Measurements from ENCODE around the gene SPATA24. TPM values are rescaled to one million over a fixed set of nuclear protein-coding genes. Genes with fewer than 3 reads are reported as not detected.

Gene SPATA24
- total and polyA plus RNA-seq, 3 experiments from 2014 or later = 3.6 to 4.2 (median 3.9) TPM

DNA sequence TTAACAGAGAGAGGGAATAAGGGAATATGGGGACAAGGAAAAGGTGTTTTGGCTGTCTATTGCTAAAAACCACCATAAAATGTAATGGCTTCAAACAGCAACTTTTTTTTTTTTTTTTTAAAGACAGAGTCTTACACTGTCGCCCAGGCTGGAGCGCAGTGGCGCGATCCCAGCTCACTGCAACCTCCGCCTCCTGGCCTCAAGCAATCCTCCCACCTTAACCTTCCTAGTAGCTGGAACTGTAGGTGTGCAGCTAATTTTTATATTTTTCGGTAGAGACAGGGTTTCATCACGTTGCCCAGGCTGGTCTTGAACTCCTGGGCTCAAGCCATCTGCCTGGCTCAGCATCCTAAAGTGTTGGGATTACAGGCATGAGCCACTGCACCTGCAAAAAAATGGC lies 4.3 kb upstream of the SPATA24 start:
- H3K4me3 ChIP-seq (ENCODE audit: low read length) = no peak overlapping the region
- H3K27me3 ChIP-seq (ENCODE audit: insufficient read depth, low read length, poor library complexity, severe bottlenecking) = no peaks in the 10 kb centered on the region
- no peak for DNase-seq
- Mint-ChIP-seq H3K27ac (peak overlapping the region in 1 of 8 donors; percentile 21), H3K36me3 (peaks cover 0 to 4% (median 3%) of the 10 kb centered on the region in 3 donors), H3K9me3 (no peaks in the 10 kb centered on the region), H3K4me1 (peaks cover 13 to 16% (median 15%) of the 10 kb centered on the region in 3 donors), H3K27me3 (no peaks in the 10 kb centered on the region), H3K4me3 (no peak overlapping the region)
- ChIA-PET CTCF (interaction anchor here (0.6 to 3.6 kb wide), 2 partner anchors 12 to 15 kb away, joined by 3 to 14 read pairs; no protein-coding TSS in a partner anchor), POLR2A (no interaction called here)
- no peaks in the 10 kb centered on the region for H3K36me3 ChIP-seq (ENCODE audit: insufficient read depth, low read length)
- H3K27ac ChIP-seq (ENCODE audit: low read depth, low read length) = no peak overlapping the region
- peaks cover 15% of the 10 kb centered on the region for H3K4me1 ChIP-seq (ENCODE audit: insufficient read depth, low read length)
- no peaks in the 10 kb centered on the region for H3K9me3 ChIP-seq (ENCODE audit: low read length)

DNA sequence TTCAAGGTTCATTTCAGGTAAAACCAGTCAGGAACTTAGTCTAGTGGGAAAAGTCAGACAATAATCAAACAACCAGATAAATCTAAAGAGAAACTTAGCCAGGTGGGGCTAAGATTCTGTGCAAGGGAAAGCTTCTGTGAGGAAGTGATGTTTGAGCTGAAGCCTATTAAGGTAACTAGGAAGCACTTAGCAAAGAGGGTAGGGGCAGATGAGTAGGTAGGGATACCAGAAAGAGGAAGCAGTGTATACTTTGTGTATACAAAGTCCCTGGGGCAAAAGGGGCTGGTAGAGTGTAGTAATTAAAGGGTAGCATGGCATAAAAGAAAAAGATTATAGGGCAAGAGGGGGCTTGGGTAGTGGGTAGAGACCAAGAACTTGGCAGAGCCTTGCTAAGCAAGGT lies 3.6 kb upstream of the SPATA24 start:
- Histone ChIP-seq H3K27me3 (ENCODE audit: insufficient read depth, low read length, poor library complexity, severe bottlenecking) (no peaks in the 10 kb centered on the region), H3K27ac (ENCODE audit: low read depth, low read length) (no peak overlapping the region), H3K4me1 (ENCODE audit: insufficient read depth, low read length) (peaks cover 22% of the 10 kb centered on the region), H3K9me3 (ENCODE audit: low read length) (no peaks in the 10 kb centered on the region), H3K36me3 (ENCODE audit: insufficient read depth, low read length) (no peaks in the 10 kb centered on the region), H3K4me3 (ENCODE audit: low read length) (no peak overlapping the region)
- CTCF ChIA-PET = interaction anchor here (0.6 kb wide), 1 partner anchor 15 kb away, joined by 3 read pairs; no protein-coding TSS in a partner anchor
- H3K36me3 Mint-ChIP-seq = peaks cover 0 to 3% (median 2%) of the 10 kb centered on the region in 3 donors
- POLR2A ChIA-PET = no interaction called here
- peak overlapping the region in 1 of 8 donors; percentile 40 for H3K27ac Mint-ChIP-seq
- no peak for DNase-seq
- no peaks in the 10 kb centered on the region for H3K27me3 Mint-ChIP-seq
- no peak overlapping the region for H3K4me3 Mint-ChIP-seq
- H3K9me3 Mint-ChIP-seq = no peaks in the 10 kb centered on the region
- peaks cover 20 to 23% (median 22%) of the 10 kb centered on the region in 3 donors for H3K4me1 Mint-ChIP-seq

DNA sequence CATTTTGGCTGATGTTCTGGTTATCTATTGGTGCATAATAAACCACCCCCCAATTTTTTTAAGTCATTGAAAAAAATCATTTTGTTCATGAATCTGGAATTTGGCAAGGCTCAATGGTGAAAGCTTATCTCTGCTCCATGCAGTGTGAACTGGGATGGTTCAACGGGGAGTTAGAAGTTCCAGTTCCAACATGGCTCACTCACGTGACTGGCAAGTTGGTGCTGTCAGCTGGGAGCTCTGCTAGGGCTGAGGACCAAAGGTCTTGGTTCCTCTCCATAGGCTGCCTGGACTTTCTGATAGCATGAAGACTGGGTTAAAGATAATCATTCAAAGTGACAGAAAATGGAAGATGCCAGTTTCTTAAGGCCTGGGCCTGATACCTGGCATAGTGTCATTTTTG lies 3.1 kb upstream of the SPATA24 start:
- no peak for DNase-seq
- ChIA-PET POLR2A (no interaction called here), CTCF (interaction anchor here (1.2 kb wide), 1 partner anchor 11 kb away, joined by 3 read pairs; no protein-coding TSS in a partner anchor)
- Histone ChIP-seq H3K4me3 (ENCODE audit: low read length) (no peak overlapping the region), H3K36me3 (ENCODE audit: insufficient read depth, low read length) (no peaks in the 10 kb centered on the region), H3K9me3 (ENCODE audit: low read length) (no peaks in the 10 kb centered on the region), H3K27me3 (ENCODE audit: insufficient read depth, low read length, poor library complexity, severe bottlenecking) (no peaks in the 10 kb centered on the region), H3K27ac (ENCODE audit: low read depth, low read length) (no peak overlapping the region), H3K4me1 (ENCODE audit: insufficient read depth, low read length) (peaks cover 22% of the 10 kb centered on the region)
- Mint-ChIP-seq H3K27ac (peak overlapping the region in 1 of 8 donors; percentile 40), H3K9me3 (no peaks in the 10 kb centered on the region), H3K36me3 (peaks cover 0 to 3% (median 2%) of the 10 kb centered on the region in 3 donors), H3K27me3 (no peaks in the 10 kb centered on the region), H3K4me3 (no peak overlapping the region), H3K4me1 (peaks cover 21 to 25% (median 23%) of the 10 kb centered on the region in 3 donors)

DNA sequence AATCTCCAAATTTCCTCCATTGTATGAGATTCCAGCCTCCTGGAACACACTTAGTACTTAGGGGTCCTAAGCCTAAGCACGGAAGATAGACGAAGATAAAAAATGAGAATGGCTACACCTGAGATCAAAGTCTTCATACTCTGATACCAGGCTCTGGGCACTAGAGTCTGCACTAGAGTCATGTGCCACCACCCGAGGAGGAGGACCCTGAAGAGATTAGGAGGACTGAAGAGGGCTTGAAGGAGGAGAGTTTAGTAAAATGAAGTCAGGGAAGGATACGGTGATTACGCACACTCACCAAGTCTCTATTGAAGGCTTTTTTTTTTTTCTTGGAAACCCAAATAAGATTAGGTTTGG lies 573 bp upstream of the SPATA24 start:
- H3K27me3 ChIP-seq (ENCODE audit: insufficient read depth, low read length, poor library complexity, severe bottlenecking) = no peaks in the 10 kb centered on the region
- peaks cover 21 to 30% (median 26%) of the 10 kb centered on the region in 3 donors for H3K4me1 Mint-ChIP-seq
- peaks cover 22% of the 10 kb centered on the region for H3K4me1 ChIP-seq (ENCODE audit: insufficient read depth, low read length)
- H3K36me3 ChIP-seq (ENCODE audit: insufficient read depth, low read length) = no peaks in the 10 kb centered on the region
- H3K9me3 ChIP-seq (ENCODE audit: low read length) = no peaks in the 10 kb centered on the region
- ChIA-PET CTCF (interaction anchor here (0.9 to 4.8 kb wide), 7 partner anchors 9 to 113 kb away, joined by 3 to 38 read pairs (median 5); partner anchors contain the start of genes MZB1 and PAIP2), POLR2A (interaction anchor here (0.6 to 1.9 kb wide), 7 partner anchors 13 to 156 kb away, joined by 3 to 10 read pairs (median 5); partner anchors contain the start of genes DNAJC18, MZB1, PAIP2 and STING1)
- peaks cover 0 to 3% (median 1%) of the 10 kb centered on the region in 3 donors for H3K36me3 Mint-ChIP-seq
- H3K27me3 Mint-ChIP-seq = no peaks in the 10 kb centered on the region
- peak overlapping the region; percentile 81 for H3K27ac ChIP-seq (ENCODE audit: low read depth, low read length)
- DNase-seq = no peak
- H3K4me3 Mint-ChIP-seq = peak overlapping the region; percentile 85 to 98 (median 97)
- H3K9me3 Mint-ChIP-seq = no peaks in the 10 kb centered on the region
- peak overlapping the region; percentile 93 to 100 (median 99) for H3K27ac Mint-ChIP-seq
- H3K4me3 ChIP-seq (ENCODE audit: low read length) = peak overlapping the region; percentile 57

DNA sequence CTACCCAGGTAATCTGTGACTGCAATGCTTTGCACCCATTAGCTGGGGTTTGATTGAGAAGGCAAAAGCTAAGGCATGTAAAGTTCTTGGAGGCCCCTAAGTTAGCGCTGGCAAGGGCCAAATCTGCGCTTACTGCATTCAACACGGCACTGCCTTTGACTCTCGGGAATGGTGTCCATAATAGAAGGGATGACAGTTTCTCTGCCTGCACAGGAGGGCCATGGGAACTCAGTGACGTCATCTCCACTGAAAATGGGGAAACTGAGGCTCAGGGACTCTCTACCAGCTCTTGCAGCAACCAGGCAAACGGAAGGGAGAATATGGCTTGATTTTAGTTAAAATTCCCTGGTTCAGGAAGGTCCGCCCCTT lies 487 bp downstream of the SPATA24 start:
- CTCF ChIA-PET = interaction anchor here (0.8 to 4.8 kb wide), 13 partner anchors 7 to 158 kb away, joined by 3 to 38 read pairs (median 3); partner anchors contain the start of genes MZB1, PAIP2 and UBE2D2
- Histone ChIP-seq H3K36me3 (ENCODE audit: insufficient read depth, low read length) (no peaks in the 10 kb centered on the region), H3K27me3 (ENCODE audit: insufficient read depth, low read length, poor library complexity, severe bottlenecking) (no peaks in the 10 kb centered on the region), H3K4me1 (ENCODE audit: insufficient read depth, low read length) (peaks cover 22% of the 10 kb centered on the region), H3K27ac (ENCODE audit: low read depth, low read length) (peak overlapping the region; percentile 81), H3K4me3 (ENCODE audit: low read length) (peak overlapping the region; percentile 54), H3K9me3 (ENCODE audit: low read length) (no peaks in the 10 kb centered on the region)
- H3K27ac Mint-ChIP-seq = peak overlapping the region; percentile 93 to 100 (median 99)
- peaks cover 0 to 4% (median 3%) of the 10 kb centered on the region in 3 donors for H3K36me3 Mint-ChIP-seq
- H3K4me1 Mint-ChIP-seq = peaks cover 25 to 34% (median 30%) of the 10 kb centered on the region in 3 donors
- no peak for DNase-seq
- no peaks in the 10 kb centered on the region for H3K27me3 Mint-ChIP-seq
- POLR2A ChIA-PET = interaction anchor here (0.6 to 1.9 kb wide), 6 partner anchors 12 to 197 kb away, joined by 3 to 10 read pairs (median 6); partner anchors contain the start of genes MZB1, PAIP2, STING1 and UBE2D2
- H3K9me3 Mint-ChIP-seq = no peaks in the 10 kb centered on the region
- peak overlapping the region; percentile 85 to 98 (median 97) for H3K4me3 Mint-ChIP-seq

DNA sequence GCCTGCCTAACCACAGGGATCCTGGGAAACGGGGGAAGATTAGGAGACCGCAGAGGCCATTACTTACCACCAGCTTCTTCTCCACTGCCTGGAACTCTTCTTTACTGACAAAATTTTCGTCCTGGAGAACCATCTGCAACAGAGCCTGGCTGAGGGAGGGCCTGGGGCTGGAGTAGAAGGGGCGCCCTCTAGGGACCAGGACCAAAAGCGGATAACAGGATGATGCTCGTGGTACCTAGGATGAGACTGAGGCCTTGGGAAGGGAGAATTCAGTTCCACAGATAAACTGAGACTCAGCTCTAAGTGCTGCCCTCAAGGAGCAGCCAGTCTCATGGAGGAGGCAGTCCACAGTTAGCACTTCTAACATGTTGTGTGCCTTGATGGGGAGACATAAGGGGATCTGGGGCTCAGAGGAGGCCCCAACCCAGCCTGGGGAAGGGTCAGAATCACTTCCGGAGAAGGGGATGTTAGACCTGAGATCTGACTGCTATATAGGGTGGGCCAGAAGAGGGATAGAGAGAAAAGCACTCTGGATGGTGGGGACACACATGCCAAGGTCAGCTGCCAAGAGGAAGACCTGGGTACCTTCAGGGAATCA lies 1.2 kb downstream of the SPATA24 start:
- H3K27me3 ChIP-seq (ENCODE audit: insufficient read depth, low read length, poor library complexity, severe bottlenecking) = no peaks in the 10 kb centered on the region
- Mint-ChIP-seq H3K4me3 (peak overlapping the region; percentile 85 to 98 (median 97)), H3K4me1 (peaks cover 25 to 34% (median 30%) of the 10 kb centered on the region in 3 donors), H3K27me3 (no peaks in the 10 kb centered on the region), H3K9me3 (no peaks in the 10 kb centered on the region), H3K27ac (peak overlapping the region in 7 of 8 donors; percentile 69 to 100 (median 99)), H3K36me3 (peaks cover 0 to 4% (median 3%) of the 10 kb centered on the region in 3 donors)
- ChIA-PET POLR2A (interaction anchor here (1.6 to 1.9 kb wide), 2 partner anchors 11 to 60 kb away, joined by 3 to 9 read pairs; no protein-coding TSS in a partner anchor), CTCF (interaction anchor here (0.8 to 4.8 kb wide), 8 partner anchors 8 to 158 kb away, joined by 3 to 38 read pairs (median 4); partner anchors contain the start of genes MZB1, PAIP2 and UBE2D2)
- peaks cover 22% of the 10 kb centered on the region for H3K4me1 ChIP-seq (ENCODE audit: insufficient read depth, low read length)
- no peak overlapping the region for H3K4me3 ChIP-seq (ENCODE audit: low read length)
- no peaks in the 10 kb centered on the region for H3K9me3 ChIP-seq (ENCODE audit: low read length)
- H3K27ac ChIP-seq (ENCODE audit: low read depth, low read length) = peak overlapping the region; percentile 81
- no peaks in the 10 kb centered on the region for H3K36me3 ChIP-seq (ENCODE audit: insufficient read depth, low read length)
- DNase-seq = no peak

DNA sequence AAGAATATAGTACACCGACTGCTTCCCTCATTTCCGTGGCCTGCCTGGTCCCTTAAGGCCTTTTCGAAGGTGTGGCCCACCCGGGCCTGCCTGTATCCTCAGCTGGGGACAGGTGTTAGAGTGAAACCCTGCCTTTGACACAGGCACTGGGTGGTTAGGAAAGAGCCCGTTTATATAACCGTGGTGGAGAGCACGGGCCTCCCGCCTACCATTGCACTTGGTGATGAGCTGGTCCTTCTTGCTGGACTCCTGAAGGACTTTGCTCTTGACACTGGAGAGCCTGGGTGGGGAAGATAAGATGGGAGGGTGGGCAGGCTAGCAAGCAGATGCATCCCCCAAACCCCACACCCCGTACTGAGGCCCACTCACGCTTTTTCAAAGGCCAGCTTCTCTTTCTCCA lies 2.3 kb downstream of the SPATA24 start:
- Mint-ChIP-seq H3K4me3 (no peak overlapping the region), H3K36me3 (peaks cover 0 to 4% (median 3%) of the 10 kb centered on the region in 3 donors), H3K27ac (peak overlapping the region in 2 of 8 donors; percentile 12 to 72), H3K9me3 (no peaks in the 10 kb centered on the region), H3K4me1 (peaks cover 25 to 34% (median 30%) of the 10 kb centered on the region in 3 donors), H3K27me3 (no peaks in the 10 kb centered on the region)
- ChIA-PET CTCF (interaction anchor here (0.7 to 4.8 kb wide), 3 partner anchors 9 to 59 kb away, joined by 3 to 38 read pairs (median 8); partner anchors contain the start of genes MZB1 and PAIP2), POLR2A (interaction anchor here (1.6 kb wide), 1 partner anchor 59 kb away, joined by 3 read pairs; no protein-coding TSS in a partner anchor)
- no peak for DNase-seq
- Histone ChIP-seq H3K9me3 (ENCODE audit: low read length) (no peaks in the 10 kb centered on the region), H3K4me1 (ENCODE audit: insufficient read depth, low read length) (peaks cover 22% of the 10 kb centered on the region), H3K27ac (ENCODE audit: low read depth, low read length) (no peak overlapping the region), H3K27me3 (ENCODE audit: insufficient read depth, low read length, poor library complexity, severe bottlenecking) (no peaks in the 10 kb centered on the region), H3K4me3 (ENCODE audit: low read length) (no peak overlapping the region), H3K36me3 (ENCODE audit: insufficient read depth, low read length) (no peaks in the 10 kb centered on the region)
